ENCODE data around the gene C2CD4A. TPM values are rescaled to one million over a fixed set of nuclear protein-coding genes. Genes with fewer than 3 reads are reported as not detected.

Gene C2CD4A
- total and polyA plus RNA-seq, 4 donors, result under 0.01 to 0.02 TPM; not detected in 2

DNA sequence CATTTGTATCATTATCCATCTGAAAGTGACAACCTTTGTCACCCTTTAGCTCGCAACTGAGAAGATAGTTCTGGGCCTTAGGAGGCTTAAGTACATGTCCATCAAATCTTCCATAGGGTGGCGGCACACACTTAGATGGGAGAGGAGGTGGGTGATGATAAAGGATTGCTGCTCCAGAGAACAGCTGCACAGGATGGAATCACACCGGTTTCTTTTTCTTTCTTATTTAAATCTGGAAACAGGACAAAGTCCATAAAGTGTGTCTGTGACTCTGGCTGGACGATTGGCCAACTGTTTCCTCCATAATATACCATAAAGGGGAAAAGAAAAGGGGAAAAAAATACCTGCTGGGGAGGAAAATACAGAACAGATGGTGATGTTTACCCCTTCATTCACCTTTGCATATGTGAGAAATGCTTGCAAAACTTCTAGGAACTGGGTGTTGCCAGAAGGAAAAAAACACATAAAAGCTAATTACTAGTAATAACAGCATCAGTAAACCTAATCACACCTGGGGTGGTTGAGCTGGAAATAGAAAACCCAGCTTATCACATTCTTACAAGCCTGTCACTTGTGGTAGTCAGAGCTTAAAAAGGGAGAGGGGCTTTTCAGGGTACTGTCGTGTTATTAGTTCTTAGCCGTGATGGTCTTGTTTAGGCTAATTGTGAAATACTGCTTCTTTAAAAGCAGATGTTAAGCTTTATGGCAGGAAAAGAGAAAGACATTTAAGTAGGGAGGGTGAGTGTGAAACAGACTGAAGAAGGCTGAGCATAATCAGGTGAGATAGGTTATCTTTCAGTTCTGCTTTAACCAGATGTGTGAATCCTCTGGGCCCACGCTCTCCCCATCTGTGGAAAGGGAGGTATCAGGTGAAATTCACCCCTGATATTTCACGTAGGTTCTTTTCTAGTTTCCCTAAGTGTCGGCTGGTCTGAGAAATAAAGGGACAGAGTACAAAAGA, 16.7 kb downstream of the C2CD4A start:
- Histone ChIP-seq H3K9me3 (ENCODE audit: control insufficient read depth in 4 of 4, low read length in 3 of 4) (no peaks in the 10 kb centered on the region), H3K4me1 (ENCODE audit: control insufficient read depth in 4 of 4, insufficient read depth in 4 of 4, low read length in 3 of 4) (no peaks in the 10 kb centered on the region), H3K4me3 (ENCODE audit: low read depth in 1 of 3, low read length in 3 of 3) (no peak overlapping the region), H3K27ac (ENCODE audit: low read depth in 1 of 2, low read length in 2 of 2) (no peak overlapping the region), H3K36me3 (ENCODE audit: control insufficient read depth in 4 of 4, insufficient read depth in 3 of 4, low read depth in 1 of 4, low read length in 3 of 4) (no peaks in the 10 kb centered on the region), H3K27me3 (ENCODE audit: control insufficient read depth in 4 of 4, insufficient read depth in 4 of 4, low read length in 3 of 4) (no peaks in the 10 kb centered on the region), H3K9ac (ENCODE audit: low read depth in 1 of 2, low read length in 2 of 2) (no peak overlapping the region)
- no peak for DNase-seq (ENCODE audit: low spot score)
- TF ChIP-seq HNF4G (IDR thresholded peaks at IDR 0.05) (no peak), NR2F2 (IDR thresholded peaks at IDR 0.05) (no peak), GABPA (IDR thresholded peaks at IDR 0.05 in 1 of 2, conservative IDR thresholded peaks at IDR 0.05 in 1 of 2) (no peak), FOXA2 (IDR thresholded peaks at IDR 0.05) (no peak), TAF1 (conservative IDR thresholded peaks at IDR 0.05) (no peak), HNF4A (conservative IDR thresholded peaks at IDR 0.05) (no peak), FOXA1 (IDR thresholded peaks at IDR 0.05) (no peak)
- TF ChIP-seq, protein P1, sequence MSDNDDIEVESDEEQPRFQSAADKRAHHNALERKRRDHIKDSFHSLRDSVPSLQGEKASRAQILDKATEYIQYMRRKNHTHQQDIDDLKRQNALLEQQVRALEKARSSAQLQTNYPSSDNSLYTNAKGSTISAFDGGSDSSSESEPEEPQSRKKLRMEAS (IDR thresholded peaks at IDR 0.05), result no peak
- TF ChIP-seq, protein P2, sequence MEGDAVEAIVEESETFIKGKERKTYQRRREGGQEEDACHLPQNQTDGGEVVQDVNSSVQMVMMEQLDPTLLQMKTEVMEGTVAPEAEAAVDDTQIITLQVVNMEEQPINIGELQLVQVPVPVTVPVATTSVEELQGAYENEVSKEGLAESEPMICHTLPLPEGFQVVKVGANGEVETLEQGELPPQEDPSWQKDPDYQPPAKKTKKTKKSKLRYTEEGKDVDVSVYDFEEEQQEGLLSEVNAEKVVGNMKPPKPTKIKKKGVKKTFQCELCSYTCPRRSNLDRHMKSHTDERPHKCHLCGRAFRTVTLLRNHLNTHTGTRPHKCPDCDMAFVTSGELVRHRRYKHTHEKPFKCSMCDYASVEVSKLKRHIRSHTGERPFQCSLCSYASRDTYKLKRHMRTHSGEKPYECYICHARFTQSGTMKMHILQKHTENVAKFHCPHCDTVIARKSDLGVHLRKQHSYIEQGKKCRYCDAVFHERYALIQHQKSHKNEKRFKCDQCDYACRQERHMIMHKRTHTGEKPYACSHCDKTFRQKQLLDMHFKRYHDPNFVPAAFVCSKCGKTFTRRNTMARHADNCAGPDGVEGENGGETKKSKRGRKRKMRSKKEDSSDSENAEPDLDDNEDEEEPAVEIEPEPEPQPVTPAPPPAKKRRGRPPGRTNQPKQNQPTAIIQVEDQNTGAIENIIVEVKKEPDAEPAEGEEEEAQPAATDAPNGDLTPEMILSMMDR (IDR thresholded peaks at IDR 0.05; ENCODE audit: low read depth, low read length, missing input control), result no peak
- WGBS, result 84% methylated on average over 9 of the region's 9 CpGs

DNA sequence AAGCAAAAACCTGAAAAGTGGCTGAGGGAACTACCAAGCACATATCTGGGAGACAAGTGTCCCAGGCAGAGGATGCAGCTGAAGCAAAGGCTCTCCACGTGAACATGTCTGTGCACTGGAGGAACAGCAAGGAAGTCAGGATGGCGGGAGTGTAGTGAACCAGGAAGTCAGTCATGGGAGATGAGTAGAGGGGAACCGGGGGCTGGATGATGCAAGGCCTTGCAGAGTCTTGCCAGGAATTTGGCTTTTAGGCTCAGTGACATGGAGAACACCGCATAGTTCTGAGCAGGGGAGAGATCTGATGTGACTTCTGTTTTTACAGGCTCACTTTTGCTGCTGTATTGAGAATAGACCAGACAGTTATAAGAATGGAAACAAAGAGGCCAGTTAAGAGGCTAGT, 19.0 kb downstream of the C2CD4A start:
- DNase-seq (ENCODE audit: low spot score), result no peak
- no peak overlapping the region for H3K27ac ChIP-seq (ENCODE audit: low read depth in 1 of 2, low read length in 2 of 2)
- TF ChIP-seq, protein P3, sequence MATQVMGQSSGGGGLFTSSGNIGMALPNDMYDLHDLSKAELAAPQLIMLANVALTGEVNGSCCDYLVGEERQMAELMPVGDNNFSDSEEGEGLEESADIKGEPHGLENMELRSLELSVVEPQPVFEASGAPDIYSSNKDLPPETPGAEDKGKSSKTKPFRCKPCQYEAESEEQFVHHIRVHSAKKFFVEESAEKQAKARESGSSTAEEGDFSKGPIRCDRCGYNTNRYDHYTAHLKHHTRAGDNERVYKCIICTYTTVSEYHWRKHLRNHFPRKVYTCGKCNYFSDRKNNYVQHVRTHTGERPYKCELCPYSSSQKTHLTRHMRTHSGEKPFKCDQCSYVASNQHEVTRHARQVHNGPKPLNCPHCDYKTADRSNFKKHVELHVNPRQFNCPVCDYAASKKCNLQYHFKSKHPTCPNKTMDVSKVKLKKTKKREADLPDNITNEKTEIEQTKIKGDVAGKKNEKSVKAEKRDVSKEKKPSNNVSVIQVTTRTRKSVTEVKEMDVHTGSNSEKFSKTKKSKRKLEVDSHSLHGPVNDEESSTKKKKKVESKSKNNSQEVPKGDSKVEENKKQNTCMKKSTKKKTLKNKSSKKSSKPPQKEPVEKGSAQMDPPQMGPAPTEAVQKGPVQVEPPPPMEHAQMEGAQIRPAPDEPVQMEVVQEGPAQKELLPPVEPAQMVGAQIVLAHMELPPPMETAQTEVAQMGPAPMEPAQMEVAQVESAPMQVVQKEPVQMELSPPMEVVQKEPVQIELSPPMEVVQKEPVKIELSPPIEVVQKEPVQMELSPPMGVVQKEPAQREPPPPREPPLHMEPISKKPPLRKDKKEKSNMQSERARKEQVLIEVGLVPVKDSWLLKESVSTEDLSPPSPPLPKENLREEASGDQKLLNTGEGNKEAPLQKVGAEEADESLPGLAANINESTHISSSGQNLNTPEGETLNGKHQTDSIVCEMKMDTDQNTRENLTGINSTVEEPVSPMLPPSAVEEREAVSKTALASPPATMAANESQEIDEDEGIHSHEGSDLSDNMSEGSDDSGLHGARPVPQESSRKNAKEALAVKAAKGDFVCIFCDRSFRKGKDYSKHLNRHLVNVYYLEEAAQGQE (IDR thresholded peaks at IDR 0.05), result no peak
- TF ChIP-seq, protein P1 (IDR thresholded peaks at IDR 0.05), result no peak
- TF ChIP-seq FOXA2 (IDR thresholded peaks at IDR 0.05), result no peak
- no peak for TF ChIP-seq TAF1 (conservative IDR thresholded peaks at IDR 0.05)
- no peaks in the 10 kb centered on the region for H3K4me1 ChIP-seq (ENCODE audit: control insufficient read depth in 4 of 4, insufficient read depth in 4 of 4, low read length in 3 of 4)
- 78% methylated on average over 4 of the region's 4 CpGs for whole genome bisulfite sequencing
- H3K9ac ChIP-seq (ENCODE audit: low read depth in 1 of 2, low read length in 2 of 2), result no peak overlapping the region
- no peaks in the 10 kb centered on the region for H3K36me3 ChIP-seq (ENCODE audit: control insufficient read depth in 4 of 4, insufficient read depth in 3 of 4, low read depth in 1 of 4, low read length in 3 of 4)
- H3K9me3 ChIP-seq (ENCODE audit: control insufficient read depth in 4 of 4, low read length in 3 of 4), result no peaks in the 10 kb centered on the region
- H3K27me3 ChIP-seq (ENCODE audit: control insufficient read depth in 4 of 4, insufficient read depth in 4 of 4, low read length in 3 of 4), result no peaks in the 10 kb centered on the region
- no peak overlapping the region for H3K4me3 ChIP-seq (ENCODE audit: low read depth in 1 of 3, low read length in 3 of 3)
